GM21619 (cell line): ENCODE measurements around the gene INS.

Experiments used
- ATAC-seq: cut with Tn5 transposase; IDR thresholded peaks from one replicate; pipeline ENCODE4 v1.9.1; 2021; ENCODE audit not compliant: unreplicated experiment

Gene INS

GRCh38 chr11:2121227-2122130 is 39.5 kb downstream of the INS start:
- no peak for ATAC-seq

GRCh38 chr11:2120359-2121100 is 40.5 kb downstream of the INS start:
- ATAC-seq, result no peak

- no peak for ATAC-seq
Observed at GRCh38 chr11:2118677-2119076, 42.3 kb downstream of the INS start.

- no peak for ATAC-seq
Observed at GRCh38 chr11:2116680-2117079, 44.3 kb downstream of the INS start.

- no peak for ATAC-seq
Observed at GRCh38 chr11:2115308-2115707, 45.7 kb downstream of the INS start.

- no peak for ATAC-seq
Observed at GRCh38 chr11:2114430-2115241, 46.4 kb downstream of the INS start.

- no peak for ATAC-seq
Observed at GRCh38 chr11:2113776-2114175, 47.2 kb downstream of the INS start.

GRCh38 chr11:2110521-2110920 is 50.5 kb downstream of the INS start:
- ATAC-seq, result no peak
